Measurements from ENCODE around the gene LDLR.
"Not testable (repeated sequence)": the region's sequence is repeated elsewhere in the genome, so short reads cannot be mapped to it uniquely, and the experiment has no call there.

The LDLR gene

GRCh38 chr19:11076792-11077191, 12.5 kb upstream of the LDLR start:
- DNase-seq, result not testable (repeated sequence)

GRCh38 chr19:11078893-11079292, 10.4 kb upstream of the LDLR start:
- DNase-seq, result no peak

GRCh38 chr19:11079999-11080398, 9.3 kb upstream of the LDLR start:
- DNase-seq, result no peak

- DNase-seq, result no peak
Observed at GRCh38 chr19:11087870-11088505, 1.3 kb upstream of the LDLR start.

GRCh38 chr19:11088506-11089253, 583 bp upstream of the LDLR start:
- no peak for DNase-seq

GRCh38 chr19:11090014-11090263, 676 bp downstream of the LDLR start:
- DNase-seq, result not testable (repeated sequence)

- DNase-seq, result peak; percentile 84
Observed at GRCh38 chr19:11090264-11090996, 1.2 kb downstream of the LDLR start.

- DNase-seq, result no peak
Observed at GRCh38 chr19:11090997-11091702, 1.9 kb downstream of the LDLR start.

GRCh38 chr19:11091703-11092153, 2.5 kb downstream of the LDLR start:
- DNase-seq, result no peak

- DNase-seq, result no peak
Observed at GRCh38 chr19:11092181-11092538, 2.9 kb downstream of the LDLR start.

GRCh38 chr19:11093689-11094238, 4.5 kb downstream of the LDLR start:
- no peak for DNase-seq

- no peak for DNase-seq
Observed at GRCh38 chr19:11094520-11094894, 5.2 kb downstream of the LDLR start.

GRCh38 chr19:11096210-11096841, 7.1 kb downstream of the LDLR start:
- DNase-seq, result no peak

- not testable (repeated sequence) for DNase-seq
Observed at GRCh38 chr19:11097367-11097766, 8.1 kb downstream of the LDLR start.

- DNase-seq, result no peak
Observed at GRCh38 chr19:11098327-11098726, 9.1 kb downstream of the LDLR start.

- DNase-seq, result no peak
Observed at GRCh38 chr19:11098861-11099260, 9.6 kb downstream of the LDLR start.

- DNase-seq, result no peak
Observed at GRCh38 chr19:11100049-11100448, 10.8 kb downstream of the LDLR start.

- no peak for DNase-seq
Observed at GRCh38 chr19:11101057-11101456, 11.8 kb downstream of the LDLR start.

- no peak for DNase-seq
Observed at GRCh38 chr19:11102944-11103343, 13.7 kb downstream of the LDLR start.

GRCh38 chr19:11103667-11104066, 14.4 kb downstream of the LDLR start:
- DNase-seq, result not testable (repeated sequence)

GRCh38 chr19:11105014-11105636, 15.9 kb downstream of the LDLR start:
- no peak for DNase-seq

GRCh38 chr19:11106477-11106876, 17.2 kb downstream of the LDLR start:
- DNase-seq, result no peak

All from NCI-H345 (cell line).